ENCODE measurements around the gene TOP3A. TPM values are rescaled to one million over a fixed set of nuclear protein-coding genes. Genes with fewer than 3 reads are reported as not detected.
A peak's percentile ranks its signal among the peaks of the same experiment; 100 is the strongest.

The TOP3A gene
- total and polyA plus RNA-seq, 2 of the 13 experiments (the other 11 are each of a cell fraction or from before 2014, with no cell fraction given), result 16.9 to 36.8 TPM

- peak; percentile 48; the same call in 1 of the 2 replicates for TF ChIP-seq RBFOX2 (IDR thresholded peaks at IDR 0.05; ENCODE audit: low read depth, low read length)
- peak; percentile 49; the same call in 1 of the 2 replicates for TF ChIP-seq MXD3 (CRISPR knock-in tag; IDR thresholded peaks at IDR 0.05)
- TF ChIP-seq SUZ12 (IDR thresholded peaks at IDR 0.05; ENCODE audit: low read depth, low read length), result no peak
- peak; percentile 41 for TF ChIP-seq XRCC5 (optimal IDR thresholded peaks at IDR 0.05; ENCODE audit: low read length)
- 0 out of 2 replicates have a peak, but pooled peaks have one; percentile 15 for TF ChIP-seq ZNF547 (CRISPR knock-in tag; IDR thresholded peaks at IDR 0.05)
- TF ChIP-seq KLF12 (CRISPR knock-in tag; IDR thresholded peaks at IDR 0.05; ENCODE audit: borderline replicate concordance), result peak; percentile 72; the same call in 1 of the 2 replicates
- no peak for TF ChIP-seq LCORL (IDR thresholded peaks at IDR 0.05)
- 0 out of 2 replicates have a peak, but pooled peaks have one; percentile 44 for TF ChIP-seq LCORL (CRISPR knock-in tag; IDR thresholded peaks at IDR 0.05)
- peak; percentile 77; the same call in 1 of the 2 replicates for TF ChIP-seq SRF (IDR thresholded peaks at IDR 0.05; ENCODE audit: low read depth, low read length)
- peak; percentile 59; the same call in 1 of the 2 replicates for TF ChIP-seq KDM5B (CRISPR knock-in tag; IDR thresholded peaks at IDR 0.05; ENCODE audit: borderline replicate concordance)
- peak; percentile 63 for TF ChIP-seq TAF1 (CRISPR knock-in tag; IDR thresholded peaks at IDR 0.05)
- TF ChIP-seq, protein P1, sequence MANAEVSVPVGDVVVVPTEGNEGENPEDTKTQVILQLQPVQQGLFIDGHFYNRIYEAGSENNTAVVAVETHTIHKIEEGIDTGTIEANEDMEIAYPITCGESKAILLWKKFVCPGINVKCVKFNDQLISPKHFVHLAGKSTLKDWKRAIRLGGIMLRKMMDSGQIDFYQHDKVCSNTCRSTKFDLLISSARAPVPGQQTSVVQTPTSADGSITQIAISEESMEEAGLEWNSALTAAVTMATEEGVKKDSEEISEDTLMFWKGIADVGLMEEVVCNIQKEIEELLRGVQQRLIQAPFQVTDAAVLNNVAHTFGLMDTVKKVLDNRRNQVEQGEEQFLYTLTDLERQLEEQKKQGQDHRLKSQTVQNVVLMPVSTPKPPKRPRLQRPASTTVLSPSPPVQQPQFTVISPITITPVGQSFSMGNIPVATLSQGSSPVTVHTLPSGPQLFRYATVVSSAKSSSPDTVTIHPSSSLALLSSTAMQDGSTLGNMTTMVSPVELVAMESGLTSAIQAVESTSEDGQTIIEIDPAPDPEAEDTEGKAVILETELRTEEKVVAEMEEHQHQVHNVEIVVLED (CRISPR knock-in tag; IDR thresholded peaks at IDR 0.05; ENCODE audit: borderline replicate concordance), result no peak
- TF ChIP-seq TSC22D2 (CRISPR knock-in tag; IDR thresholded peaks at IDR 0.05; ENCODE audit: borderline replicate concordance), result no peak
- TF ChIP-seq ZNF44 (CRISPR knock-in tag; IDR thresholded peaks at IDR 0.05), result peak; percentile 70; the same call in 1 of the 2 replicates
- TF ChIP-seq NR3C1 (CRISPR knock-in tag; IDR thresholded peaks at IDR 0.05), result no peak
- TF ChIP-seq, protein P2, sequence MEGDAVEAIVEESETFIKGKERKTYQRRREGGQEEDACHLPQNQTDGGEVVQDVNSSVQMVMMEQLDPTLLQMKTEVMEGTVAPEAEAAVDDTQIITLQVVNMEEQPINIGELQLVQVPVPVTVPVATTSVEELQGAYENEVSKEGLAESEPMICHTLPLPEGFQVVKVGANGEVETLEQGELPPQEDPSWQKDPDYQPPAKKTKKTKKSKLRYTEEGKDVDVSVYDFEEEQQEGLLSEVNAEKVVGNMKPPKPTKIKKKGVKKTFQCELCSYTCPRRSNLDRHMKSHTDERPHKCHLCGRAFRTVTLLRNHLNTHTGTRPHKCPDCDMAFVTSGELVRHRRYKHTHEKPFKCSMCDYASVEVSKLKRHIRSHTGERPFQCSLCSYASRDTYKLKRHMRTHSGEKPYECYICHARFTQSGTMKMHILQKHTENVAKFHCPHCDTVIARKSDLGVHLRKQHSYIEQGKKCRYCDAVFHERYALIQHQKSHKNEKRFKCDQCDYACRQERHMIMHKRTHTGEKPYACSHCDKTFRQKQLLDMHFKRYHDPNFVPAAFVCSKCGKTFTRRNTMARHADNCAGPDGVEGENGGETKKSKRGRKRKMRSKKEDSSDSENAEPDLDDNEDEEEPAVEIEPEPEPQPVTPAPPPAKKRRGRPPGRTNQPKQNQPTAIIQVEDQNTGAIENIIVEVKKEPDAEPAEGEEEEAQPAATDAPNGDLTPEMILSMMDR (CRISPR knock-in tag; IDR thresholded peaks at IDR 0.05), result 0 out of 2 replicates have a peak, but pooled peaks have one; percentile 5
- TF ChIP-seq U2AF2 (IDR thresholded peaks at IDR 0.05; ENCODE audit: low read depth, low read length), result no peak
- peak; percentile 25; the same call in 1 of the 2 replicates for TF ChIP-seq BRCA1 (CRISPR knock-in tag; IDR thresholded peaks at IDR 0.05)
- TF ChIP-seq ZNF768 (CRISPR knock-in tag; IDR thresholded peaks at IDR 0.05), result 0 out of 2 replicates have a peak, but pooled peaks have one; percentile 16
- peak; percentile 45; the same call in 1 of the 2 replicates for TF ChIP-seq ZNF430 (CRISPR knock-in tag; IDR thresholded peaks at IDR 0.05)
- TF ChIP-seq ZNF839 (CRISPR knock-in tag; IDR thresholded peaks at IDR 0.05; ENCODE audit: borderline replicate concordance), result no peak
- TF ChIP-seq ZBTB7B (CRISPR knock-in tag; IDR thresholded peaks at IDR 0.05), result peak; percentile 52; the same call in 1 of the 2 replicates
- TF ChIP-seq IRF9 (CRISPR knock-in tag; IDR thresholded peaks at IDR 0.05; ENCODE audit: borderline replicate concordance), result no peak
- no peak for TF ChIP-seq HNRNPL (IDR thresholded peaks at IDR 0.05; ENCODE audit: low read depth, low read length)
Measured at GRCh38 chr17:18224387-18225120, 90.2 kb downstream of the TOP3A start (continued).

All from HepG2 (cell line).